ENCODE results near the gene CADPS2.

- TF ChIP-seq FOXP2 (optimal IDR thresholded peaks at IDR 0.05; ENCODE audit: borderline replicate concordance, extremely low read depth, extremely low read length, insufficient read depth) (no peak), SIN3A (IDR thresholded peaks at IDR 0.05; ENCODE audit: borderline replicate concordance, insufficient read depth, low read length) (no peak), TAF1 (IDR thresholded peaks at IDR 0.05; ENCODE audit: borderline replicate concordance, insufficient read depth, low read length) (no peak), POLR2AphosphoS5 (IDR thresholded peaks at IDR 0.05; ENCODE audit: low read depth, low read length) (no peak)
Observed at GRCh38 chr7:122845286-122845685, 41.0 kb downstream of the CADPS2 start.

All from PFSK-1 (cell line).